DMS114 treated with DMSO at 0.1 percent for 48 hours (cell line): ENCODE measurements around the gene CXCR3.
"Not testable (repeated sequence)": the region's sequence is repeated elsewhere in the genome, so short reads cannot be mapped to it uniquely, and the experiment has no call there.

ENCODE experiments used
- DNase-seq: peaks from one replicate; lab custom pipeline; 2025; ENCODE audit not compliant: unreplicated experiment; lab: John Stamatoyannopoulos, UW

CXCR3 gene

DNA sequence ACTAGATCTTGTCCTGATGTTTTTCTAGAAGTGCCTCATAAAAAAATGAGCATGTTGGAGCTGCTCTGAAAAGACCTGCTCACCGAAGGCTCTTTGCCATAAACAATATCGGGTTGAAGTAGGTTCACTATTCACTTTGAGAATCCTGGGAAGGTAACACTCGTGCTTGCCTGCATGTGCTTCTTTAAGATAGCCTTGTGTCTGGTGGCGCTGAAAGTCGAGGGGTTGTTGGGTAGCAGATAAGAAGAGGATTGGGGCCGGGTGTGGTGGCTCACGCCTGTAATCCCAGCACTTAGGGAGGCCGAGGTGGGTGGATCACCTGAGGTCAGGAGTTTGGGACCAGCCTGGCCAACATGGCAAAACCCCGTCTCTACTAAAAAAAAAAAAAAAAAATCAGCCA, 6.6 kb downstream of the CXCR3 start:
- not testable (repeated sequence) for DNase-seq

DNA sequence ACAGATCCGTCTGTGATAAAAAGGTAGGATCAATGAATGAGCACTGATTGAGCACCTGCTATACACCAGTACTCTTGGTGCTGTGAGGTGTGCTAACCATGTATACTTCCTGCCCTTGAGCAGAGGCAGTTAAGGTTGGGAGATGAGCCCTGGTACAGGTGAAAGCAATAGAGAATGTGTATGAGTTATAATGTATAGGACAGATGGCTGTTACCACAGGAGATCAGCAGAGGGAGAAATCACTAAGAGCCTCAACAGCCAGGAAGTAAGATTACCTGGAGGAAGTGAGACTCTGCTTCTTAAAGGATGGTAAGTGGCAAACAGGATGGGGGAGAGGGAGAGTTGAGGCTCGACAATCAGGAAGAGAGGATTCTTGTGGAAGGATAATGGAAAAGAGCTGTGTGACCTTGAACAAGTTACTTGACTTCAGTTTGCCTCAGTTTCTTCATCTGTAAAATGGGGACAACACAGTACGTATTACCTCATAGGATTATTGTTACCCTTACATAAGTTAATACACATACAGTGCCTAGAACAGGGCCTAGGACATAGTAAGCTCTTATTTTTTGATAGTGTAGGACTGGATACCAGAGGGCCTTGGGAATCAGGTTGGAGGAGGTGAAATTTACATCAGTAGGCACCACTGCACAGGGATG, 9.1 kb downstream of the CXCR3 start:
- no peak for DNase-seq

DNA sequence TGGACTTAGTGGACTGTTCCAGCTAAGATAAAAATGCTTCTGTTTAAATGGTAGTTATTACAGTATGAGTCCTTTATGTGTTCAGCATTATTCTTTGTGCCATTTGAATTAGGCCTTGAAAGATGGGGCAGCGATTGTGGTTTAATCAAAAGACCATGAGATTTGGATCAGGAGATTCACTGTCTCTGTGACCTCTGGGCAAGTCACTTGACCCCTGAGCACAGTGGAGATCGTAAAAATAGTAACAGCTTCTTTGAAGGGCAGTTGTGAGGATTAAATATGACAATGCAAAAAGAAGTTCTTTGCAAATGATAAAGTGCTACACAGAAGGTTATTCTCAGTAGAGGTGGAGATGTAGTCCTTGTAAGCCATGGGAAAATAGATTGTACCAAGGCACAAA, 10.8 kb downstream of the CXCR3 start:
- DNase-seq, result no peak

DNA sequence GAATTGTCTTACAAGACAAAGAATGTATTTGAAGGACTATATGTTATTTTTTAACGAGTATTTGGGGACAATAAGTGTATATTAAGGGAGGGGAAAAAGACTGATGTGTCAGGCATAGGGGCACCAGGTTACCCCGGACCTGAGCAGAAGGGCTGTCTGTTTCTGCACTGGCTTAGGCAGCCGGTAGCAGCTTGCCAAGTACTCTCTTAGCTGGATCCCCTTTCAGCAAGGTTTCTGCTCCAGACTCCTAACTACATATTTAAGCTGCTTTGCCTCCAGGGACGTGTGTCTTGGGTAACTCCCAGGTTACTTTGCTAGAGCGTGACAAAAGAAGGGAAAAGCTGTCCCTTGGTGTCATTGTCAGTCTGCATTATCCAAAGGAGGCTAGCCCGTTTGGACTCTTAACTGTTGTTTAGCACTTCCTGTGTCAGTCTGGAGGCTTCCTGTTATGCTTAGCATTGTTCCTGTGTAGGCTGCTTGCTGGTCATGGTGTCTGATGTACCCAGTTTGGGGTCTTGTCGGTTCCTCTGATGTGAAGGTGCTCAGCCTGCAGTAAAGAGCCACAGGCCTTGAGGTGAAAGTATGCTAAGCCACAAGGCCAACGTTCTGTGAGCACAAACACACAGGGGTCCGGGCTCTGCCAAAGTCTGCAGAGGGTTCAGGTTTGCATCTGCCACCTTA, 11.6 kb downstream of the CXCR3 start:
- DNase-seq, result no peak

DNA sequence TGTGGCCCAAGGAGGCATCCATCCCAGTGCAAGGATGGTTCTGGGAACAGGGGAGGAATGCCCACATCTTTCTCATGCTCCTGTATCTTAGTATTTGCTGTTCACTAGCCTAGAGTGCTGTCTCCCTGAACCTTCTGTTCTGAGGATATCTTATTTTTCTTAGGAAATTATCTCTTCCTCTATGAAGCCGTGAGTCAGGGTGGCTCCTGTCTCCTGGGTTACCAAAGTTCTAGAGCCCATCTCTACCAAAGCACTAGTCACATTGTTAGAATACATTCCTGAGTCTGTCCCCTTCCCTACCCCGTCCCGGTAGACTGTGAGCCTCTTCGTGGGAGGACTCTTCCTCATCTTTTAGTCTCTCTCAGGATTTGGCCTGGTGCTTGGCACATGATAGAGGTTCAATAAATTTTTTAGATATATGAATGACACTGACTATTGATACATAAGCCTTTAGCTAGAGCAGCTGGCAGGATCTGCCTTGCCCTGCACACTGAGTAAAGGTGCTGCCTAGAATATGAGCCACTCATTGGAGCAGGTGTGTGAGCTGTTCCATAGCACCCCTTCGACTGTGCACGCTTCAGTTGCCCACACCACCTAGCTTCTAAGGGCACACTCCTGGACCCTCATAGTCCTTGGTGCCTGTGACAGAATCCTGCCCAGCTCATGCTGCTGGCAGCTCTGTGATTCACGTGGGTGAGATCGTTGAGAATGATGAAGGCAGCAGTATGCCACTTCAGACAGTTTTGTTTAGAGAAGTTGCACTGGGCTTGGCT, 13.3 kb downstream of the CXCR3 start:
- no peak for DNase-seq

DNA sequence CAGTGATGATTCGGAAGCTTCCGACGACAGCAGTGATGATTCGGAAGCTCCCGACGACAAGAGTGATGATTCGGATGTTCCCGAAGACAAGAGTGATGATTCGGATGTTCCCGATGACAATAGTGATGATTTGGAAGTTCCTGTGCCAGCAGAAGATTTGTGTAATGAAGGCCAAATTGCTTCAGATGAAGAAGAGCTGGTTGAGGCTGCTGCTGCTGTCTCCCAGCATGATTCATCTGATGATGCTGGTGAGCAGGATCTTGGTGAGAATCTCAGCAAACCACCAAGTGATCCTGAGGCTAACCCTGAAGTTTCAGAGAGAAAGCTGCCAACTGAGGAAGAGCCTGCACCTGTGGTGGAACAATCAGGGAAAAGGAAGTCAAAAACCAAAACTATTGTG, 14.2 kb downstream of the CXCR3 start:
- DNase-seq, result no peak

DNA sequence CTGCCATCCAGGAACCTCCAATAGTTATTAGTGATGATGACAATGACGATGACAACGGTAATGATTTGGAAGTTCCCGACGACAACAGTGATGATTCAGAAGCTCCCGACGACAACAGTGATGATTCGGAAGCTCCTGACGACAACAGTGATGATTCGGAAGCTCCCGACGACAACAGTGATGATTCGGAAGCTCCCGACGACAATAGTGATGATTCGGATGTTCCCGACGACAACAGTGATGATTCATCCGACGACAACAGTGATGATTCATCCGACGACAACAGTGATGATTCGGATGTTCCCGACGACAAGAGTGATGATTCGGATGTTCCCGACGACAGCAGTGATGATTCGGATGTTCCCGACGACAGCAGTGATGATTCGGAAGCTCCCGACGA, 14.7 kb downstream of the CXCR3 start:
- DNase-seq, result no peak

DNA sequence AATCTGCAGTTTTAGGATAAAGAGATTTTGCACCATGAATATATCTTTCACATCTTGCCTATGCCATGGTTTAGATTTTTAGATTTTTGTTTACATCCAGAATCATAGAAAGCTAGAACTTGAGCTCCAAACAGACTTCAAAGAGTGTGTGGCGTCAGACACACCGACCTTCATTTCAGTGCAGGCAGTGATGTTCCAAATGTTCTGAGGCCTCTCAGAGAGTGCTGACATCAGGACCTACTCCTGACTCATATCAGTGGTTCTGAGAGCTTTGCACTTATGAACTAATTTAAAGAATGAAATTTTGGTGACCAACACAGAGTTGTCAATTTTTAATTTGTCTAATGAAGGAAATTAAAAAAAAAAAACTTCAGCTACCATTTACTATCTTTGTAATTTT, 18.3 kb downstream of the CXCR3 start:
- no peak for DNase-seq

DNA sequence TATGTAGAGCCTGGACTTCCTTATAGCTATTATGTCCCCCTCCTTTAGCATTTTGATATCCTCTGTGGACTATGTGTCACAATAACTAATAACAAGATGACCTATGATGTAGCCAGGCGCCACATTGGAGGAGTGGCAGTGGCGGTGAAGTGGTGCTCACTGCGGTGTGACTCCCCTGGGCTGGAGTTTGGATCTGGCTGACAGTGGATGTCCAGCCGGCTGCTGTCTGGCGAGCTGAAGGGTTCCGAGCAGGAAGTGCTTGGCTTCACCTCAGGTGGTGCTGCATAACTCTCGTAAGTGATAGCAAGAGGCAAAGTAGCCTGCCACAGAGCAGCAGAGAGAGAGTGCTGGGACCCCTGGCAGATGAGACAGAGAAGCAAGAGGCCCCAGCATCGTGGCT, 25.1 kb downstream of the CXCR3 start:
- not testable (repeated sequence) for DNase-seq

DNA sequence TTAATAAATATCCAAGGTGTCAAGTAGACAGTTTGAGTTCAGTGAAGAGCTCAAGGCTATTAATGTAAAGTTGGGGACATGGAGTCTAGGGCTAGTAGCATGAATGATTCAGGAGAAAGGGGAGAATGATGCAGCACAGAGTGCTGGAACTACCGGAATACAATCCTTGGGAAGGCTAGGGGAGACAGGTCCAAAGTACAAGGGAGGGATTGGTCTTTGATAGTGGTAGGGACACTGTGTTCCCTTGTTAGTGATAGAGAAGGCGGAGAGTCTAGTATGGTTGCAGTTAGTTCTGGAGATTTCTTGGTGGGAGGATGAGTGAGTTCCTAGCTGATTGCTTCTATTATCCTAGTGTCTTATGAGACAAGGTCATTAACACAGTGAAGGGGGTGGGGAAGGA, 31.4 kb downstream of the CXCR3 start:
- DNase-seq, result no peak

DNA sequence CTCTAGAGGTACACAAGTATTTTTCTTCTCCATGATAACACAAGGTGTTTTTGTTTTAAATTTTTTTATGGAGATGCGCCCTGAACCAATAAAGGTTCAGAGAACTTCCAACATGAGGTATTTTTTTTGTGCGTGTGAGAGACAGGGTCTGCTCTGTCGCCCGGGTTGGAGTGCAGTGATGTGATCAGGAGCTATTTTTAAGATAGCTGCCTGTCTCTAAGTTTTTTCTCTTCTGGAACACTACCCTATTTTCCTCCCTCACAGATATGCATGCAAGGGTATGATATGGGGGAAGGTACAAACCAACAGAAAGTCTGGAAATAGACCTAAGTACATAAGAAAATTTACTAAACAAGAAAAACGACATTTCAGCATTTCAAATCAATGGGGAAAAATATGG, 37.1 kb downstream of the CXCR3 start:
- no peak for DNase-seq

DNA sequence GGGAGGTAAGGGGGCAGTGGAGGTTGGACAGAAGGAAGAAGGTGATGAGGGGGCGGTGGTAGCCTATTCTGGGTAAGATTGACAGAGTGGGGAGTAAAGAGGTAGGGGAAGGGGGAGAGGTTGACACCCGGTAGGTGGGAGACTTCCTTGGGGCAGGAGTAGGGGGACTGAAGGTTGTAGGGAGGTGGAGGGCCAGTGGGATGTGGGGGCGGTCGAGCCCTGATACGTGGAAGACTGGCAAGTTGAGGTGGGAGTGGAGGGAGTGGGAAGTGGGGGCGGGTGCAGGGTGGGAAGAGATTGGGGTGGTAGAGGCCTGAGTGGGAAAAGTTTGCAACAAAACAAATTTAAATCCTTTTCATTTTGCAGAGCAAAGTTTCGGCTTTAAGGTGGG, 38.3 kb downstream of the CXCR3 start:
- DNase-seq, result no peak

DNA sequence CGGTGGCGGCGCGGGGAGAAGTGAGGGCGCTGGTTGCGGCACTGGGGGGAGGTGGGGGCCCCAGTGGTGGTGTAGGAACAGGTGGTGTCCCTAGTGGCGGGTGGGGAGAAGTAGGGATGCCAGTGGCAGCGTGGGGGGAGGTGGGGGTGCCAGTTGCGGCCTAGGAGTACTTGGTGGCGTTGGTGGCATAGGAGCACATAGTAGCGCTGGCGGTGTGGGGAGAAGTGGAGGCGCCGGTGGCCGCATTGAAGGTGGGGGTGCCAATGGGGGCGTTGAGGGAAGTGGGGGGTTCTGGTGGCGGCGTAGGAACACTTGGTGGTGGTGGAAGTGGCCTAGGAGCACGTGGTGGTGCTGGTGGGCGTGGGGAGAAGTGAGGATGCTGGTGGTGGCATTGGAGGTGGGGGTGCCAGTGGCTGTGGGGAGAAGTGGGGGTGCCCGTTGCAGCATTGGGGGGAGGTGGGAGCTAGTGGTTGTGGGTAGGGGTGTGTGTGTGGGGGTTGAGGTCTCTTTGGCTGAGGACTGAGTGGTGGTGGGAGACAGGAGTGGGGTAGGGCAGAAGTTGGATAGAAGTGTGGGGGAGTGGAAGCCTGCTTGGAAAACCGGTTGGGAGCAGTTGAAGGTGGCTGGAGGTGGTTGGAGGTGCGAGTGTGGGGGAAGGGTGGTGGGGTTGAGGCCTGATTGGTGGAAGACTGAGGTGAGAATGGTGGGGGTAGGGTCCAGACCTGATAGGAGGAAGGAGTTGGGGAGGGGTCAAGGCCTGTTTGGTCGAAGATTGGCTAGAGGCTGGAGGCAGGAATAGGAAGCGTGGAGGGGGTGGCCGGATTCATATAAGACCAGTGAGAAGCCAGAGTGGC, 38.9 kb downstream of the CXCR3 start:
- no peak for DNase-seq

DNA sequence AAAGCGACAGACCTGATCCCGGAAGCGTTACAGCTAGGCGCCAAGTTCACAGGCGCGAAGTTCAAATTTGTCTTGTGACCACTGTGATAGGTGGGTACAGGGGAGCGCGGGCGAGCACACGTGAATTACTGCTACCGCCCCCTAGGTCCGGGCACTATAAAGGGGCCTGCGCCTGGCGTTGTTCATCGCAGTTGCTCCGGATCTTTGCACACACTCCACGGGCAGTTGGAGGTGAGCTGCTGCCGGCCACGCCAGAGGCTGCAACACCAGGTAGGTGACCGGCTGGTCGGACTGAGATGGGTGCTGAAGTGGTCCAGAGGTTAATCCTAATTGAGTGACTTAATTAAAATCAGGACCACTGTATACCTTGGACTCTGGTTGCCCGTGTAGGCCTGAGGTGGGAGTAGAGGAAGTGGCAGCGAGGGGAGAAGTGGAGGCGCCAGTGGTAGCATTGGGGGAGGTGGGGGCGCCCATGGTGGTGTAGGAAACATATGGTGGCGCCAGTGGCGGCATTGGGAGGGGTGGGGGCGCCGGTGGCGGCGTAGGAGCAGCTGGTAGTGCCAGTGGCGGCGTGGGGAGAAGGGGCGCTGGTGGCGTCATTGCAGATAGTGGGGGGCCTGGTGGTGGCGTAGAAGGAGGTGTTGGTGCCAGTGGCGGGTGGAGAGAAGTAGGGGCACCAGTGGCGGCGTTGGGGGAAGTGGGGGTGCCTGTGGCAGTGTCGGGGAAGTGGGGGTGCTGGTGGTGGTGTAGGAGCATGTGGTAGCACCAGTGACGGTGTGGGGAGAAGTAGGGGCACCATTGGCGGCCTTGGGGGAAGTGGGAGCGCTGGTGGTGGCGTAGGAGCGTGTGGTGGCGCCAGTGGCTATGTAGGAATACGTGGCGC, 39.8 kb downstream of the CXCR3 start, which contains the start of gene GCNA:
Gene GCNA, plus strand, starts transcription at position 185 of the 883 bp plus-strand sequence. CDS start 2,385 bp downstream, outside the sequence.
- no peak for DNase-seq

DNA sequence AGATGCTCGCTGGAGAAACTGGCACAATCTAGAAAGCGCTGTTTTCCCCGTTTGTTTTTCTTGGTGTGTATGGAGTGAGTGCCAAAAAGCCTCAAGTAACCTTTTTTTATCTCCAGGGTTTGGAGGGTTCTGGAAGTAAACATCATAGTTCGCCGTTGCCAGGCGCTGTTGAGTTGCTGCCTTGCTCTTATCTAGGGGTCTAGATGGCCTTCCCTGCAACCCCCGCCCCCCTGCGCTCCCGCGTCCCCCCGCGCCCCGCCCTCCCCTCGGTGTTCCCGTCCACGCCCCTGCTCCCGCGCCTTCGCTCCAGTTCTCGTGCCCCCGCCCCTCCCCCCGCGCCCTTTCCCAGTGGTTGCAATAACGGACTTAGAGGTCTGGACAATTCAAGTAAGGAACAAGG, 40.6 kb downstream of the CXCR3 start:
- DNase-seq, result no peak

DNA sequence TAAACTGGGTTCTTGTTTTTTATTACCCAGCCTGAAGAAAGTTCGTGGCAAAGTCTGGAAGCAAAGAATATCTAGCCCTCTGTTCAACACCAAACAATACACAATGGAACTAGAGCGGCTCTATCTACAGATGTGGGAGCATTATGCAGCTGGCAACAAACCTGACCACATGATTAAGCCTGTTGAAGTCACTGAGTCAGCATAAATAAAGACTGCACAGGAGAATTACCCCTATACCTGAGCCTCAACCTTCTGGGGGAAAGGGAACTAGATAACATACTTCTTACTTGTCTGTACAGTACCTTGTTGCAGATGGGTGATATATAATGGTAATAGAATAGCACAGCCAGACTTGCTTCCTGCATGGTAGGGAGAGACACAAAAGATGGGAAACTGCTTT, 44.7 kb downstream of the CXCR3 start:
- DNase-seq, result no peak

DNA sequence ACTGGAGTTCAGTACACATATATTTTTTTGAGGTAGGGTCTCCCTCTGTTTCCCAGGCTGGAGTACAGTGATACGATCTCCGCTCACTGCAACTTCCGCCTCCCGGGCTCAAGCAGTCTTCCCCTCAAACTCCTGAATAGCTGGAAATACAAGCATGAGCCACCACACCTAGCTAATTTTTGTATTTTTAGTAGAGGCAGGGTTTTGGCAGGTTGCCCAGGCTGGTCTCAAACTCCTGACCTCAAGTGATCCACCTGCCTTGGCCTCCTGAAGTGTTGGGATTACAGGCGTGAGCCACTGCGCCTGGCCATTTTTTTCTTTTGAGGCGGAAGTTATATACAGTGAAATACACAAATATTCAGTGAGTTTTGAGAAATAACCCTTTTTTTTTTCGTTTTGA, 46.9 kb downstream of the CXCR3 start:
- DNase-seq, result not testable (repeated sequence)
